ENCODE results near the gene NELFCD.

The NELFCD gene

GRCh38 chr20:59042151-59042795 is 61.2 kb downstream of the NELFCD start, which contains the start of gene PRELID3B:
Gene PRELID3B (minus strand): TSS chr20:59042786. CDS start chr20:59042730, 56 bp downstream.
- DNase-seq (ENCODE audit: low read depth, low spot score), result no peak
- peak within 1 kb of the TSS; percentile 87 for H3K27ac ChIP-seq

- H3K27ac ChIP-seq, result peak overlapping the region; percentile 87
These were observed 62.0 kb downstream of the NELFCD start for GRCh38 chr20:59042796-59043631.

GRCh38 chr20:59043698-59044097 is 62.6 kb downstream of the NELFCD start:
- H3K27ac ChIP-seq, result peak overlapping the region; percentile 87

More at GRCh38 chr20:59042796-59043631, 62.0 kb downstream of the NELFCD start:
- peak; percentile 53 for DNase-seq (ENCODE audit: low read depth, low spot score)

GRCh38 chr20:59044295-59044694 is 63.2 kb downstream of the NELFCD start:
- no peak for DNase-seq (ENCODE audit: low read depth, low spot score)
- H3K27ac ChIP-seq, result peak overlapping the region; percentile 87

More at GRCh38 chr20:59043698-59044097, 62.6 kb downstream of the NELFCD start:
- peak; percentile 69 for DNase-seq (ENCODE audit: low read depth, low spot score)

Measured in epithelial cell of prostate (primary cell).